ENCODE measurements around the gene TGM4. TPM values are rescaled to one million over a fixed set of nuclear protein-coding genes. Genes with fewer than 3 reads are reported as not detected.
"Not testable (repeated sequence)": the region's sequence is repeated elsewhere in the genome, so short reads cannot be mapped to it uniquely, and the experiment has no call there.

TGM4 gene
- not detected for total RNA-seq

- no peak for DNase-seq
Measured at GRCh38 chr3:44874308-44874707, at the start of gene TGM4. Gene TGM4 (plus strand): TSS chr3:44874608. CDS start chr3:44874679, 71 bp downstream.

- DNase-seq, result no peak
Measured at GRCh38 chr3:44825264-44825925, 49.0 kb upstream of the TGM4 start.

GRCh38 chr3:44827196-44827595 lies 47.2 kb upstream of the TGM4 start:
- no peak for DNase-seq

GRCh38 chr3:44831232-44831631 lies 43.2 kb upstream of the TGM4 start:
- DNase-seq, result no peak

- no peak for DNase-seq
Measured at GRCh38 chr3:44832032-44832431, 42.4 kb upstream of the TGM4 start.

GRCh38 chr3:44832965-44833364 lies 41.4 kb upstream of the TGM4 start:
- no peak for DNase-seq

GRCh38 chr3:44833394-44833793 lies 41.0 kb upstream of the TGM4 start:
- no peak for DNase-seq

GRCh38 chr3:44835684-44836083 lies 38.7 kb upstream of the TGM4 start:
- no peak for DNase-seq

- DNase-seq, result no peak
Measured at GRCh38 chr3:44842376-44842775, 32.0 kb upstream of the TGM4 start.

- DNase-seq, result no peak
Measured at GRCh38 chr3:44845528-44846520, 28.6 kb upstream of the TGM4 start.

- DNase-seq, result no peak
Measured at GRCh38 chr3:44848634-44849033, 25.8 kb upstream of the TGM4 start.

- DNase-seq, result not testable (repeated sequence)
Measured at GRCh38 chr3:44856663-44857062, 17.7 kb upstream of the TGM4 start.

- no peak for DNase-seq
Measured at GRCh38 chr3:44860117-44860516, 14.3 kb upstream of the TGM4 start.

- peak; percentile 79 for DNase-seq
Measured at GRCh38 chr3:44861412-44862225, 12.8 kb upstream of the TGM4 start, which contains the start of gene TMEM42. Gene TMEM42 (plus strand): TSS chr3:44861912. CDS start chr3:44861925, 13 bp downstream.

- DNase-seq, result no peak
Measured at GRCh38 chr3:44862226-44862637, 12.2 kb upstream of the TGM4 start.

GRCh38 chr3:44865272-44866035 lies 9.0 kb upstream of the TGM4 start:
- no peak for DNase-seq

- DNase-seq, result no peak
Measured at GRCh38 chr3:44867421-44868111, 6.8 kb upstream of the TGM4 start.

GRCh38 chr3:44870375-44871061 lies 3.9 kb upstream of the TGM4 start:
- no peak for DNase-seq

- no peak for DNase-seq
Measured at GRCh38 chr3:44875596-44875995, 1.2 kb downstream of the TGM4 start.

GRCh38 chr3:44877333-44877732 lies 2.9 kb downstream of the TGM4 start:
- DNase-seq, result no peak

- DNase-seq, result no peak
Measured at GRCh38 chr3:44880284-44880683, 5.9 kb downstream of the TGM4 start.

All from effector CD4-positive, alpha-beta T cell (primary cell).